Activated T-helper 1 cell treated with anti-CD3 and anti-CD28 coated beads, Interleukin-12 subunit alpha, Interleukin-12 subunit beta, Interleukin-2, Interleukin-4 antibody, amounts not matched to agents 30 ng/mL and 10 ng/mL and 1 ng/mL, durations not matched to agents 14 hours and 24 hours and 36 hours (primary cell): Measurements from ENCODE around the gene SESN2. TPM values are rescaled to one million over a fixed set of nuclear protein-coding genes. Genes with fewer than 3 reads are reported as not detected.

ENCODE experiments used
- DNase-seq: peaks from one replicate; pipeline ENCODE4 v3.0.0; 2021; ENCODE audit warnings: low spot score
- H3K27ac Mint-ChIP-seq: one replicate; pipeline ENCODE4 v1.8.0; 2021; ENCODE audit warnings: mild to moderate bottlenecking, mixed read lengths
- H3K27me3 Mint-ChIP-seq: one replicate; pipeline ENCODE4 v1.8.0; 2022; ENCODE audit warnings: mild to moderate bottlenecking, moderate library complexity, mixed read lengths; ENCODE audit not compliant: insufficient read depth
- H3K36me3 Mint-ChIP-seq: one replicate; pipeline ENCODE4 v1.8.0; 2021; ENCODE audit warnings: low read depth, mixed read lengths
- H3K4me1 Mint-ChIP-seq: one replicate; pipeline ENCODE4 v1.8.0; 2021; ENCODE audit warnings: low read depth, mixed read lengths
- H3K4me3 Mint-ChIP-seq: one replicate; pipeline ENCODE4 v1.8.0; 2021; ENCODE audit warnings: mild to moderate bottlenecking, moderate library complexity, mixed read lengths
- H3K9me3 Mint-ChIP-seq: one replicate; pipeline ENCODE4 v1.8.0; 2021; ENCODE audit warnings: mixed read lengths
- intact Hi-C: fragments of 100-400 bp; cut with micrococcal nuclease; formaldehyde crosslinking; loops from one replicate; pipeline ENCODE4 v1.15.1; 2024
- total RNA-seq: library from RNA; stranded (reverse); gene quantifications from 2 replicates; pipeline ENCODE4 v1.2.3, GENCODE V29; 2022

The SESN2 gene
- total RNA-seq, 1 donor from 2014 or later = 19.3 TPM

- no peaks in the 10 kb centered on the region for H3K9me3 Mint-ChIP-seq
- no peak for DNase-seq
Observed at GRCh38 chr1:28258628-28259251, 578 bp upstream of the SESN2 start.

GRCh38 chr1:28259934-28260802 is 850 bp downstream of the SESN2 start:
- intact Hi-C loops = loop anchor here (1.0 kb wide), 7 partner anchors 12 to 321 kb away; partner anchors contain the start of gene PHACTR4
- H3K9me3 Mint-ChIP-seq = no peaks in the 10 kb centered on the region
- H3K27ac Mint-ChIP-seq = peak overlapping the region; percentile 59
- DNase-seq = peak; percentile 23
- H3K36me3 Mint-ChIP-seq = peaks cover 7% of the 10 kb centered on the region
- peaks cover 49% of the 10 kb centered on the region for H3K4me1 Mint-ChIP-seq
- peak overlapping the region; percentile 82 for H3K4me3 Mint-ChIP-seq
- no peaks in the 10 kb centered on the region for H3K27me3 Mint-ChIP-seq

More at GRCh38 chr1:28258628-28259251, 578 bp upstream of the SESN2 start:
- H3K4me3 Mint-ChIP-seq = peak overlapping the region; percentile 82
- peak overlapping the region; percentile 90 for H3K27ac Mint-ChIP-seq
- peaks cover 7% of the 10 kb centered on the region for H3K36me3 Mint-ChIP-seq
- no peaks in the 10 kb centered on the region for H3K27me3 Mint-ChIP-seq
- peaks cover 51% of the 10 kb centered on the region for H3K4me1 Mint-ChIP-seq
- intact Hi-C loops = loop anchor here (1.0 kb wide), 7 partner anchors 10 to 323 kb away; partner anchors contain the start of gene PHACTR4

- intact Hi-C loops = no loop called here
- no peaks in the 10 kb centered on the region for H3K9me3 Mint-ChIP-seq
- peaks cover 46% of the 10 kb centered on the region for H3K4me1 Mint-ChIP-seq
- H3K27ac Mint-ChIP-seq = peak overlapping the region; percentile 59
- H3K36me3 Mint-ChIP-seq = peaks cover 7% of the 10 kb centered on the region
- peak overlapping the region; percentile 82 for H3K4me3 Mint-ChIP-seq
- H3K27me3 Mint-ChIP-seq = no peaks in the 10 kb centered on the region
- DNase-seq = no peak
Observed at GRCh38 chr1:28260803-28261174, 1.5 kb downstream of the SESN2 start.

GRCh38 chr1:28264897-28265296 is 5.6 kb downstream of the SESN2 start:
- Mint-ChIP-seq H3K27ac (no peak overlapping the region), H3K4me3 (no peak overlapping the region), H3K4me1 (peaks cover 21% of the 10 kb centered on the region), H3K9me3 (no peaks in the 10 kb centered on the region), H3K27me3 (no peaks in the 10 kb centered on the region), H3K36me3 (peaks cover 4% of the 10 kb centered on the region)
- intact Hi-C loops = no loop called here
- DNase-seq = no peak

GRCh38 chr1:28265577-28265976 is 6.3 kb downstream of the SESN2 start:
- peaks cover 20% of the 10 kb centered on the region for H3K4me1 Mint-ChIP-seq
- intact Hi-C loops = no loop called here
- no peak overlapping the region for H3K4me3 Mint-ChIP-seq
- no peaks in the 10 kb centered on the region for H3K27me3 Mint-ChIP-seq
- H3K9me3 Mint-ChIP-seq = no peaks in the 10 kb centered on the region
- DNase-seq = no peak
- H3K27ac Mint-ChIP-seq = no peak overlapping the region
- H3K36me3 Mint-ChIP-seq = peaks cover 7% of the 10 kb centered on the region

- no peak overlapping the region for H3K27ac Mint-ChIP-seq
- no peaks in the 10 kb centered on the region for H3K27me3 Mint-ChIP-seq
- DNase-seq = no peak
- no peaks in the 10 kb centered on the region for H3K9me3 Mint-ChIP-seq
- H3K4me1 Mint-ChIP-seq = peaks cover 10% of the 10 kb centered on the region
- intact Hi-C loops = no loop called here
- no peak overlapping the region for H3K4me3 Mint-ChIP-seq
- H3K36me3 Mint-ChIP-seq = peaks cover 5% of the 10 kb centered on the region
Observed at GRCh38 chr1:28266920-28267322, 7.6 kb downstream of the SESN2 start.

GRCh38 chr1:28267633-28268032 is 8.3 kb downstream of the SESN2 start:
- Mint-ChIP-seq H3K9me3 (no peaks in the 10 kb centered on the region), H3K36me3 (peaks cover 5% of the 10 kb centered on the region), H3K27me3 (no peaks in the 10 kb centered on the region), H3K4me1 (peaks cover 10% of the 10 kb centered on the region), H3K4me3 (no peak overlapping the region), H3K27ac (no peak overlapping the region)
- intact Hi-C loops = no loop called here
- DNase-seq = no peak

- Mint-ChIP-seq H3K4me1 (peaks cover 5% of the 10 kb centered on the region), H3K36me3 (peaks cover 9% of the 10 kb centered on the region), H3K27me3 (no peaks in the 10 kb centered on the region), H3K9me3 (no peaks in the 10 kb centered on the region), H3K4me3 (no peak overlapping the region), H3K27ac (no peak overlapping the region)
- intact Hi-C loops = no loop called here
- no peak for DNase-seq
Observed at GRCh38 chr1:28269529-28269928, 10.2 kb downstream of the SESN2 start.

- H3K27ac Mint-ChIP-seq = no peak overlapping the region
- H3K36me3 Mint-ChIP-seq = peaks cover 11% of the 10 kb centered on the region
- no peak for DNase-seq
- intact Hi-C loops = no loop called here
- H3K9me3 Mint-ChIP-seq = no peaks in the 10 kb centered on the region
- no peak overlapping the region for H3K4me3 Mint-ChIP-seq
- H3K27me3 Mint-ChIP-seq = no peaks in the 10 kb centered on the region
- peaks cover 5% of the 10 kb centered on the region for H3K4me1 Mint-ChIP-seq
Observed at GRCh38 chr1:28272215-28272852, 13.0 kb downstream of the SESN2 start.

GRCh38 chr1:28273216-28273860 is 14.0 kb downstream of the SESN2 start:
- no peak for DNase-seq
- Mint-ChIP-seq H3K36me3 (peaks cover 19% of the 10 kb centered on the region), H3K4me3 (no peak overlapping the region), H3K9me3 (no peaks in the 10 kb centered on the region), H3K4me1 (no peaks in the 10 kb centered on the region), H3K27ac (no peak overlapping the region), H3K27me3 (no peaks in the 10 kb centered on the region)
- intact Hi-C loops = no loop called here

- H3K36me3 Mint-ChIP-seq = peaks cover 24% of the 10 kb centered on the region
- intact Hi-C loops = no loop called here
- no peak overlapping the region for H3K4me3 Mint-ChIP-seq
- H3K27ac Mint-ChIP-seq = no peak overlapping the region
- H3K27me3 Mint-ChIP-seq = no peaks in the 10 kb centered on the region
- H3K9me3 Mint-ChIP-seq = no peaks in the 10 kb centered on the region
- no peak for DNase-seq
- peaks cover 8% of the 10 kb centered on the region for H3K4me1 Mint-ChIP-seq
Observed at GRCh38 chr1:28278763-28279162, 19.4 kb downstream of the SESN2 start.

GRCh38 chr1:28279721-28280120 is 20.4 kb downstream of the SESN2 start:
- H3K27me3 Mint-ChIP-seq = no peaks in the 10 kb centered on the region
- intact Hi-C loops = no loop called here
- H3K4me3 Mint-ChIP-seq = no peak overlapping the region
- peaks cover 22% of the 10 kb centered on the region for H3K36me3 Mint-ChIP-seq
- no peaks in the 10 kb centered on the region for H3K9me3 Mint-ChIP-seq
- no peak overlapping the region for H3K27ac Mint-ChIP-seq
- DNase-seq = no peak
- peaks cover 8% of the 10 kb centered on the region for H3K4me1 Mint-ChIP-seq
